Activated CD8-positive, alpha-beta memory T cell treated with anti-CD3 and anti-CD28 coated beads for 24 hours (primary cell): ENCODE data around the gene FNDC11.
"Not testable (repeated sequence)": the region's sequence is repeated elsewhere in the genome, so short reads cannot be mapped to it uniquely, and the experiment has no call there.

ENCODE experiments used
- DNase-seq: peaks from one replicate; pipeline ENCODE4 v3.0.0-alpha.2; 2020

The FNDC11 gene

GRCh38 chr20:63568986-63569949 lies 15.3 kb downstream of the FNDC11 start:
- DNase-seq, result no peak

DNA sequence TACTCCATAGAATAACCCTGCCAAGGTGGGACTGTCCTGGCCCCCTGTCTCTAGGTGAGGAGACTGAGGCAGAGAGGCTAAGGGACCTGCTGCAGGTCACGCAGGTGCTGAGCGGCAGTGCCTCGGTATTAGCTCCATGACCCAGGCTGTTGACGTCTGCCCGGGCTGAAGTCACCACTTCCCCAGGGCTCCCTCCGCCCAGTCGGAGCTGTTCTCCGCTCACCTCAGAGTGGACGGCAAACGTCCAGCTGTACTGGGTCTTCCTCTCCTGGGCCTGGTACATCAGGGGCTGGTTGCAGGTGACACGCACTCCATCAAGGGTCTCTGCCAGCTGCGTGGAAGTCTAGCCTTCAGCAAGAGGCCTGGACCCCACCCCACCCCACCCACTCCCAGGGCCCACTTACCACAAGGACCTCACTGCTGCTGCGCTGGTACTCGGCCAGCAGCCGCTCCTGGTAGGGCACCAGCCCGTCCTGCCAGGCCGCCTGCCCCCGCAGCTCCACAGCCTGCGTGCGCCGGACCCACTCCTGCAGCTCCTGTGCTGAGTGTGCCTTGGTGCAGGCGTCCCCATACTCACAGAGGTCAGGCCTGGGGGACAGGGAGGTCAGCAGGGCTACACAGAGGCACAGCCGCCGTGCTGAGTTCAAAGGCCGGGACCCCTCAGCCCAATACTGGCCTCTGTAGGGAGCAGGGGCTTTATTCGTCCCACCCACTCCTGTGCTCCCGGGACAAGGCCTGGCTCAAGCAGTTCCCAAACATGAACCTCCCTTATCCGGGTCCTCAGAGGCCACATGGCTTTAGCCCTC lies 16.5 kb downstream of the FNDC11 start:
- DNase-seq, result no peak

DNA sequence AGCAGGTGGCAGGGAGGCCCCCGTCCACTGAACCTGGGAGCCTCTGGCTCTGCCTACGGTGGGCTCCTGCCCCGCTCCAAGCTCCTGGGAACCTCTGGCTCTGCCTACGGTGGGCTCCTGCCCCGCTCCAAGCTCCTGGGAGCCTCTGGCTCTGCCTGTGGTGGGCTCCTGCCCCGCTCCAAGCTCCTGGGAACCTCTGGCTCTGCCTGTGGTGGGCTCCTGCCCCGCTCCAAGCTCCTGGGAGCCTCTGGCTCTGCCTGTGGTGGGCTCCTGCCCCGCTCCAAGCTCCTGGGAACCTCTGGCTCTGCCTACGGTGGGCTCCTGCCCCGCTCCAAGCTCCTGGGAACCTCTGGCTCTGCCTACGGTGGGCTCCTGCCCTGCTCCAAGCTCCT lies 17.1 kb downstream of the FNDC11 start:
- not testable (repeated sequence) for DNase-seq

DNA sequence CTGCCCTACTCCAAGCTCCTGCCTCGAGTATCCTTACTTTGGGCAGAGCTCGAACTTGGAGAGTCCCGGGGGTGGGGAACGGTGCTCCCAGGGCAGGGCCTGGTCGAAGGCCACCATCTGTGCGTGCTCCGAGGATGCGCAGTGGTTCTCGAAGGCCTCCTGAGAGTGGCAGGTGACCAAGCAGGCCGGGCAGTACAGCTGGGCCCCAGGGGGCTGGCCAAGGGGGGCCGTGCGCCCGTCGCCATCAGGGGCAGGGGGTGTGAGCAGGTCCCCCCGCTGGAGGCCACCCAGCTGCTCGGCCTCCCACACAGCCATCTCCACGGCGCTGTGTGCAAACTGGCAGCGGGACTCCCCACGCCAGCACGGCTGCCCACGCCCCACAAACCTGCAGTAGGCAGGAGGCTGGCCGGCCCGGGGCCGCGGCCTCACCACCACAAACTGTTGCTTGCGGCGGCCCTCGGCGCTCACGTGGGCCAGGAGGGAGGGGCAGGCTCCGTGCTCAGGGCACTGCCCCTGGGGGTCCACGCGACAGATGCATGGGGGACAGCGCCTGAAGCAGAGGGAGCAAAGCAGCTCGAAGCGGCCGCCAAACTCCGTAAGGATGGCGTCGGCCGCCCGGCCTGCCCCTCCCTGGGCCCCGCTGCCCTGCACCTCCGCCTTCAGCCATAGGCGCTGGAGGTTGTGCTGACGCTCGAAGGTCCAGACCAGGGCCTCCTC lies 18.3 kb downstream of the FNDC11 start:
- DNase-seq, result no peak

GRCh38 chr20:63572788-63573646 lies 19.1 kb downstream of the FNDC11 start:
- no peak for DNase-seq

DNA sequence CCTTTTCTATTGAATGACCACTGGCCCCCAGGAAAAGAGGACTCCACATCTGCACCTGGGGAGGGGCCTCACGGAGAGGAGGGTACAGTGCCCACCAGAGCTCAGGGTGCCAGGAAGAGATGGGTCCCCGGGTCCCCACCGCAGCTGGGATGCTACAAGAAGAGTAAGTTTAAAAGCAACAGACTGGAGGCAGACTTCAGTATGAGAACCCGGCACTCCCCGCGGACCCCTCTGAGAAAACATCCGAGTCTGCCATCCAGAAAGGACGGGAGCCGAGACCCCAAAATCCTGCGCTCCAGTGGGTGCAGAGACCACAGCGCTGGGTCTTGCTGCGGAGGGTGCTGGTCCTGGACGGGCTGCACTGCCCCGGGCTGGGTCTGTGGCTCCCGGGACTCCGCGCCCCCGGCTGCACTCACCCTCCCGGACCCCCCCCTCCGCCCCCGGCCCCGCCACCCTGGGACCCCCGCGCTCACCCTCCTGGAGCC lies 19.7 kb downstream of the FNDC11 start:
- no peak for DNase-seq

GRCh38 chr20:63574156-63574828 lies 20.3 kb downstream of the FNDC11 start, which contains the start of gene HELZ2:
HELZ2 (minus strand) TSS chr20:63574239; CDS start chr20:63572385, 1,854 bp downstream.
- DNase-seq, result peak; percentile 73

DNA sequence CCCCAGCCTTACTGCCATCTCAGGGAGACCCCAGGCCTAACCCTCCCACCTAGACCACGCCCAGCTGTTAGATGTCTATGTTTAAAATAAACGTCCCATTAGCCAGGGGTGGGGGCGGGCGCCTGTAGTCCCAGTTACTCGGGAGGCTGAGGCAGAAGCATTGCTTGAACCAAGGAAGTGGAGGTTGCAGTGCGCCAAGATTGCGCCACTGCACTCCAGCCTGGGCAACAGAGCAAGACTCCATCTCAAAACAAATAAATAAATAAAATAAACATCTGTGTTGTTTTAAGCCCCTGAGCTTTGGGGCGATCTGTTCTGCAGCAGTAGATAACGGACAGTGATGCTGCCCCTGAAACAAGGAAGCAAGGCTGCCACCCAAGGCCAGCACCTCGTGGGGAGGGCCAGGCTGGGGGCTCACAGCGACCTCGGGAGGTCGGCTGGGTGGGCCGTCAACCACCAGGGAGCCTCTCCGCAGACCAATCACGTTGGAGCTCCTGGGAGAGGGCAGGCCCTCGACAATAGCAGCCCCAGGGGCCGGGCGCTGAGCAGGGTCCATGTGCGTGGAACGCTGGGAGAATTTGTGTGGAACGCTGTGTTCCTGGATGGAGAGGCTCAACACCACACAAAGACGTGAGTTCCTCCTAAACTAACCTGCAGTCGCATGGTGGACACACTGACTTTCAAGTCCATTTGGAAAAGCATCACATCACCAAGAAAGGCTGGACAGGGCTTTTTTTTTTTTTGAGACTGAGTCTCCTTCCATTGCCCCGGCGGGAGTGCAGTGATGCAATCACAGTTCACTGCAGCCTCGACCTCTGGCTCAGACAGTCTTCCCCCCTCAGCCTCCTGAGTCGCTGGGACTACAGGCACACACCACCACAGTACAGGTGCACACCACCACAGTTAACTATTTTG lies 21.1 kb downstream of the FNDC11 start:
- DNase-seq, result no peak

GRCh38 chr20:63576311-63576710 lies 22.4 kb downstream of the FNDC11 start:
- no peak for DNase-seq

- no peak for DNase-seq
These were observed 23.4 kb downstream of the FNDC11 start for GRCh38 chr20:63577317-63577894.

- no peak for DNase-seq
These were observed 24.5 kb downstream of the FNDC11 start for GRCh38 chr20:63578224-63579016.

DNA sequence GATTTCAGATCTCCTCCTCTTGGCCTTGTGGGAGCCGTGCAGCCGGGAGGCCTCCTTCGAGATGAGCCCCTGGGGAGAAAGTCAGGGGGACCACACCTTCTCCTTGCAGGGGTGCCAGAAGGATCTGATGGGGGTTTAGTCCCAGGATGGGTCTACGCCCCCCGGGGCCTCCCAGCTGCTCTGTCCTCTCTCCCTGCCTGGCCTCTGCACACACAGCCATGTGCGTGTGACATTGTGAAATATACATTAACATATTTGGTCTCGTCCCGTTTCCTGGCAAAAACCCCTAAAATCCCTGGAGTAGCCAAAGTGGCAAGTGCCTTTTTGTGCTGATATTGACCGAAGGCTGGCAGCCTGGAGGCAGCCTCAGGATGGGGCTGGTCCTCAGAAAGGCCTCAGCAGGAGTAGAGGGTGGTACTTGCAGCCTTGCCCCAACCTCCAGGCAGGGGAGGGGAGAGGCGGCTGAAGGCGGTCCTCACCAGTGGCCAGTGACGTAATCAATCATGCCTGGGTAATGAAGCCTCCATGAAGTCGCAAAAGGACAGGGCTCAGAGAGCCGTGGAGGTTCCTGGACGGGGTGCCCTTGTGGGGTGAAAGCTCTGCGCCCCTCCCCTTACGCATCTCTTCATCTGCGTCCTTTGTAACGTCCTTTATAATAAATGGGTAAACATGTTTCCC lies 25.2 kb downstream of the FNDC11 start:
- DNase-seq, result no peak

DNA sequence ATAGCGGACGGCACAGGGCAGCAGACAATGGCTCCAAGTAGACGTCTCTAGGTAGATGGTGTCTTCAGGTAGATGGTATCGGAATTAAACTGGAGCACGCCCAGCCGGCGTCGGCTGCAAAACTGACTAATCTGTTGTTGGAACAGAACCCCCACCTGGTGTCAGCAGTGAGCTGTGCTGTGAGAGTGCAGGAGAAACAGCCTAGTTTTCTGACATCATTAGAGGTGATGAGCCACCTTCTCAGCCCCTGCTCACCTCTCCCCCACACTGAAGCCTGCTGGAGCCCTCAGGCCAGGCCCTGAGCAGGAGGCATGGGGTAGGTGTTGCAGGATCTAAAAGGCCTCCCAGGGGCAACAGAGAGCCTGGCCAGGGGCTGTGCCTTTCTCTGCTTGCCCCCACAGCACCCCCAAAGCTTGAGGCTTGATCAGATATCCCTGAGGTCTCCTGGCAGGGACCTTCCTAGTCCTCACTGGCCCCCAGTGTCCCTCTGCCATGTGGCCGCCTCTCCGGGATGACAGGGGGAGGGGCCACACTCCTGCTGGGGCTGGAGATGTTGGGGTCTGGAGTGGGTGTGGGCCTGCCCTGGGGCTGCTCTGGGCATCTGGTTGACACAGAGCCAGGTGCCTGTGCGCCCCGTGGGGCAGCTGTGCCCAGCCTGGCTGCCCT lies 27.0 kb downstream of the FNDC11 start:
- peak; percentile 76 for DNase-seq

DNA sequence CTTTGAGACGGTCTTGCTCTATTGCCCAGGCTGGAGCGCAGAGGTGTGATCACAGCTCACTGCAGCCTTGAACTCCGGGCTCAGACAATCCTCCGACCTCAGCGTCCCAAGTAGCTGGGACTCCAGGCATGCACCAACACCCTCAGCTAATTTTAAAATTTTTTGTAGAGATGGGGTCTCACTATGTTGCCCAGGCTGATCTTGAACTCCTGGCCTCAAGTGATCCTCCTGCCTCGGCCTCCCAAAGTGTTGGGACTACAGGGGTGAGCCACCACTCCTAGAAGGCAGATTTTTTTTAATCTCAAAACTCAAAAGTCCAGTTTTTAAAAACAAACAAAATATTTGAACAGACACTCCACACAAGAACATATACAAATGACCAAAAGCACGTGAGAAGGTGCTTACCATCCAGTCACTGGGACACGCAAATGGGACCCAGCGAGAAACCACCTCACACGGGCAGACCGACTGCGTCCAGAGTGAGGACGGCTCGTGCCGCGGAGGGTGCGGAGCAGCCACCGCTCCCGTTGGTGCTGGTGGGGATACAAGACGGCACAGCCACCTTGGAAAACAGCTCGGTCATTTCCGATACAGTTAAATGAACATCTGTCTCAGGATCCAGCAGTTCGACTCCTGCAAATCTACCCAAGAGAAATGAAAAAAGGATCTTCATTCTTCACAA lies 28.6 kb downstream of the FNDC11 start:
- no peak for DNase-seq

- no peak for DNase-seq
These were observed 31.9 kb downstream of the FNDC11 start for GRCh38 chr20:63585616-63586565.

- no peak for DNase-seq
These were observed 32.8 kb downstream of the FNDC11 start for GRCh38 chr20:63586797-63587196.
